GM12878 (cell line): ENCODE measurements around the gene FOXP1.

Experiments used
- ATF3 ChIP-seq: IDR thresholded peaks from 2 replicates; pipeline ENCODE4 v1.6.1; 2011; ENCODE audit warnings: low read depth, mild to moderate bottlenecking, low read length, moderate library complexity, borderline replicate concordance; ENCODE audit errors: extremely low read depth
- BHLHE40 ChIP-seq, 2 experiments: fragments of 450-650 bp in 1 of 2; IDR thresholded peaks; 2 replicates each; pipeline ENCODE4 v1.6.1; 2011 to 2017; ENCODE audit warnings: low read depth in 2 of 2, borderline replicate concordance in 1 of 2, improper control_type of control experiment in 1 of 2, low read length in 1 of 2, mild to moderate bottlenecking in 1 of 2
- CTCF ChIP-seq, 3 experiments: IDR thresholded peaks in 2 of 3; conservative IDR thresholded peaks in 1 of 3; 2 replicates each; pipeline ENCODE4 v1.5.1; 2011; ENCODE audit warnings: low read depth in 3 of 3, low read length in 3 of 3, mild to moderate bottlenecking in 3 of 3, control low read depth in 2 of 3, moderate library complexity in 2 of 3, inconsistent platforms in 1 of 3, mixed read lengths in 1 of 3; ENCODE audit not compliant: control insufficient read depth in 2 of 3, insufficient read depth in 1 of 3; ENCODE audit errors: extremely low read depth in 1 of 3

GRCh38 chr3:71127052-71127831 lies 456.3 kb downstream of the FOXP1 start:
- TF ChIP-seq BHLHE40 (IDR thresholded peaks at IDR 0.05; ENCODE audit: borderline replicate concordance in 1 of 2, low read depth in 2 of 2, low read length in 1 of 2) (no peak), CTCF (IDR thresholded peaks at IDR 0.05 in 2 of 3, conservative IDR thresholded peaks at IDR 0.05 in 1 of 3; ENCODE audit: control insufficient read depth in 2 of 3, extremely low read depth in 1 of 3, insufficient read depth in 1 of 3, low read depth in 3 of 3, low read length in 3 of 3) (no peak), ATF3 (no peak)
